NCI-H2107 (cell line): Measurements from ENCODE around the gene TBL3.
"Not testable (repeated sequence)": the region's sequence is repeated elsewhere in the genome, so short reads cannot be mapped to it uniquely, and the experiment has no call there.

ENCODE experiments used
- DNase-seq: peaks from one replicate; lab custom pipeline; 2025; lab: John Stamatoyannopoulos, UW

The TBL3 gene

GRCh38 chr16:1999866-2000514 lies 28.1 kb downstream of the TBL3 start:
- no peak for DNase-seq

DNA sequence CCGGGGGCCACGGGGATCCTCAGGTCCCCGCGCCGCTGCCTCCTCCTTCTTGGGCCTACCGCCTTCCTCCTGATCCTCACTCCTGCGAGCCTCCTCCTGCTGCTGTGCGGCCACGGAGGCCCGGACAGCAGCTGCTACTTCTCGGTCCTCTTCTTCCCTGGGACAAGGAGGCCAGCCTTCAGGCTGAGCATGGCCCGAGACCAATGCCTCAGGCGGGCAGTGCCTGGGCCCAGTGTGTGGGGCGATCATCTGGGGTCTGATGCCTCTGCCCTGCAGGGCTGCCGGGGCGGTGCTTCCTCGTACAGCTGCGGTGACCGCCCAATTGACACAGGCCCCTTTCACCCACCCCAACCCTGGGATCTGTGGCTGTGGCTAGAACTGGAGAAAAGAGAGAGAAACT lies 29.2 kb downstream of the TBL3 start:
- DNase-seq, result no peak

DNA sequence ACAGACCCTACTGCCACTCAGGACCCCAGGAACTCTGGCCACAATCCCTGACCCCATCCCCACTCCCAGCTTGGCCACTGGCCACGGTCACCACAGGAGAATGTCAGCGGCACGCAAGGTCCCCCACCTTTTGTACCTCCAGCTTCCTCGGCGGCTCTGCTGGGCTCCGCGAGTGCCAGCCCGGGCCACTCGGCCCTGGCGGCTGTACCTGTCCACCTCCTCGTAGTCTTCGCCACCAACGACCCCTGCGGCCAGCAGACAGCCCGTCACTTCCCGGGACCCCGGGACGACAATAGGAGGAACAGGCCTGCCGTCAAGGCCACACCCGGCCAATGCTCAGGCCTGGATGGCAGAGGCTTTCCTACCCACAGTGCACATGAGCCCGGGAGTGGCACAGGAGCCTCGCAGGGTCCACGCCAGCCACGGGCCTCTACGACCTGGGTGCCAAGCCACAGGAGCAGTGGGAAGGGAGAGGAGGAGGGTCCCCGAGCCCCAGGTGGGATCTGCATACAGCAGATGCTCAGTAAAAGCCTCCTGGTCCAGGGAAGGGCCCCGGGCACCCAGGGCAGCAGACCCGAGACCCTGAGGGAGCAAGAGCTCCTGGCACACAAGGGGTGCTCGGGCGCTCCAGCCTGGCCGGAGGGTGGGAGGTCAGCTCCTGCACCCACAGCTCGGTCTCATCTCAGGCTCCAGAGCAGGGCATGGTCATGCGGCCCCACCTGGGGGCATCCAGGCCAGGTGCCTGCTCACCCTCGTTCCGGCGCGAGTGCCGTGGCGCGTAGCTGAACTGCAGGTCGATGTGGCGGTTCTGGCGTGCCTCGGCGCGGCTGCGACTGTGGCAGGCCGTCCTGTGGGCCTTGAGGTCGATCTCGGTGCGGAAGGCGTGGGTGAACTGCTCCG lies 29.9 kb downstream of the TBL3 start:
- no peak for DNase-seq

- DNase-seq, result no peak
Measured at GRCh38 chr16:2002406-2003230, 30.8 kb downstream of the TBL3 start.

GRCh38 chr16:2003231-2003826 lies 31.5 kb downstream of the TBL3 start:
- no peak for DNase-seq

DNA sequence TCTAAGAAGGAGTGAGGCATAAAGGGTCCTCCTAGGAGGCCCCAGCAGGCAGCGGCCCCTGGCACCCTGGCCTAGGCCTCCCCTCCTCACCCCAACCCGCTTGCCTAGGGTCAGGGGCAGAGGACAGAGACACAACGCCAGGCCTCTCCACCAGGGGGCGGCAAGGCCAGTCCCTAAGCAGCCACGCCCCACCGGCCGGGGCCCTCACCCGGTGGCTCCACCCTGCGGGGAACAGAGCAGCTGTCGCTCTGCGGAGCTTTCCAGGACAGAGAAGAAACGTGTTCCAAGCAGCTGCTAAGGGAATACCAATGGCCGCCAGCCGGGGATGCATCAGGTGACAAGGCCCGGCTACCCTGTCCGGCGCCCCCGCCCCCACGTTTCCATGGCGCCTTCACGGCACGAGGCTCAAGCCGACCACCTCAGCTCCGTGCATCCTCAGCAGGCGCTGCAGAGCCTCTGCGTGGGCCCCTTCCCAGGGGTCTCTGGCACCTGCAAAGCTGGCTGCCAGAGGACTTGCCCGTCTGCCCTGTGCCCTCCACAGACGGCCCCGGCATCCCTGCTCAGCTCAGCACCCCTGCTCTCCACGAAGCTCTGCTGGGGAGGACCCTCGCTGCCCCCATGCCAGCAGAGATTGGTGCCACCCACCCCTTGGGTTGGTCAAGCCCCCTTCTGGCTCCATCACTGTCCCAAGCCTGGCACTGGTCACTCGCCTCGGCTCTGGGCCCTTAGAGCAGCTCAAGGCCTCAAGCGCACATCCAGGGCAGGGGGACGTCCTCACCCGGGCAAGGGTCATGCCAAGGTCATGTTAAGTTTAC lies 32.2 kb downstream of the TBL3 start:
- peak; percentile 88 for DNase-seq

GRCh38 chr16:2004795-2005517 lies 33.1 kb downstream of the TBL3 start:
- no peak for DNase-seq

- peak; percentile 40 for DNase-seq
Measured at GRCh38 chr16:2005646-2006045, 33.8 kb downstream of the TBL3 start.

- DNase-seq, result no peak
Measured at GRCh38 chr16:2006317-2006716, 34.5 kb downstream of the TBL3 start.

DNA sequence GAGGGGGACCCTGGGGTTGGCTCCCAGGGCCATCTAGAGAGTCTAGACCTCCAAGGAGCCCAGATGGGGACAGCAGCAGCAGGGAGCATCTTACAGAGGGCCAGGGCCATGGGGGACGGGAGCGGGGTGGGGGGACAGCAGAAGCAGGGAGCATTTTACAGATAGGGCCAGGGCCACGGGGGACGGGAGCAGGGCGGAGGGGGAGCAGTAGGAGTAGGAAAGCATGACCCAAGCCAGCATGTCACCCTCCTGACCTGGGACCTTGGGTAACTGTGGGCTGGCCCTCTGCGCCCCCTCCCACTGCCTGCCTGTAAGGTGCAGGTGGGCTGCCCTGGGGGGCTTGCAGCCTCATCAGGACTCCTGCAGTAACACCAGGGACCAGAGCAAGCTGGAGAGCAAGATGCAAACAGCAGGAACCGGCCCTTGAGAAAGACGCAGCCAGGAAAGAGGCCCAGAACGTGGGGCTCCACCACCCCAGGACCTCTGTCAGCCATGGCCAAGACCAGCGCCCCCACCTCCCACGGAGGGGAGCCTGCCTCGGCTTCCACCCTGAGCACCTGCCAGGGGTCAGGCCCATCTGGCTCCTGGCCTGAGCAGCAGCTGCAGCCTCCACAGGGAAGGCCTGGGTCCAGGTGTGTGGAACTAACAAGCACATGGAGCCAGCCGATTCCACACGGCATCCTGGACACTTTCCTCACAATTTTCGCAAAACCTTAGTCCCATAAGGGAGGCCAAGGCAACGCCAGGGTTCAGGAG lies 35.4 kb downstream of the TBL3 start:
- DNase-seq, result no peak

DNA sequence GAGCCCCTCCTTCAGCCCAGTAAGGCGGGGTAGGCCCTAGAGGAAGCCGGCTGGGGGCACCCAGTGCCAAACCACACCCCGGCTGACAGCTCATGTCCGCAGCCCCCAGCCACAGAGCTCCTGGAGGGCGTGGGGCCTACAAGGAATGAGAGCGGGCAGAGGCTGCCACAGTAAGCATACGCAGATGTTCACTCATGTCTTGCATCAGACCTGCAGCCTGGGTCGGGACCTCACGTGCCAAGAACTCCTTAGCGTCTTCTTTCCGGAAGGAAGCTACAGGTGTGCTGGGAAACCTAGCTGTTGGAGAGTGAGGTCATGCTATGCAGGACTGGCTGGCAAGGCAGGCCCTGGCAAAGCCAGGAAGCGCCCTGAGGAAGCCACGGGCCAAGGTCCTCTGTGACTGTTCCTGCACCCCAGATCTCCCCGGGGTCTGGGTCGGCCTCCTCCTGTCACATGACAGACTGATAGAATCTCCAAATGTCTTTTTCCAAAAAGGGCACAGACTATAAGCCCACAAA lies 36.2 kb downstream of the TBL3 start:
- no peak for DNase-seq

GRCh38 chr16:2008631-2009163 lies 36.8 kb downstream of the TBL3 start:
- no peak for DNase-seq

- no peak for DNase-seq
Measured at GRCh38 chr16:2009164-2009711, 37.4 kb downstream of the TBL3 start.

DNA sequence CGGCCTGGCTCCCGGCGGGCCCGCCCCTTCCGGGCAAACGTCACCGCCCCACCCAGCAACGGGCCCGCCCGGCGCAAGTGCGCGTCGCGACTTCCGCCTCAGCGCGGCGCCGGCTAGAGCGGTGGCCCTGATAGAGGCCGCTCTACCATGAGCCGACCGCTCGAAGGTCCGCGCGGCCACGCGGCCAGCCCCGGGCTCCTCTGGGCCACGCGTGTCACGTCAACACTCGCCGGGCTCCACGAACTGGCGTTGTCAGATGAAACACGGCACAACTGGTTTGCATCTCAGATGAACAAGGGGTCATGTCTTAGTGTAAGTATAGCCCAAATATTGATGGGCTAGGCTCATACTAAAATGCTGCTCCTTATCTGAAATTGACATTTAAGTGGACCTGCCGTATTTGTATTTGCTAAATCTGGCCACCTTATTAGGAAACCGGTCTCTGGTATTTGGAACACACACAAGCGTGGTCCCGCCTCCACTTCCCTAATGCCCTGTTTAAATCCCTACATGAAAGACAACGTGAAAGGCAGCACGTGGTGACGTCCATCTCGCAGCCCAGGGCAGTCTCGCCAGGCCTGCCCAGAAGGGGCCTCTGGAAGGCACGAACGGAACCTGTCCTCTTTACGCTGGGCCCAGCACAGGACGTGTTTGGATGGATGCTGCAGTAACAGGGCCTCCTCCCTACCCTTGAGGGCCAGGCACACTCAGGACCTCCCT lies 38.1 kb downstream of the TBL3 start, which contains the start of gene ZNF598:
Gene ZNF598 (minus strand): TSS at position 31 of the 720 bp plus-strand sequence.
- peak; percentile 59 for DNase-seq

GRCh38 chr16:2011726-2012125 lies 39.9 kb downstream of the TBL3 start:
- not testable (repeated sequence) for DNase-seq

- no peak for DNase-seq
Measured at GRCh38 chr16:2013527-2013926, 41.7 kb downstream of the TBL3 start.

DNA sequence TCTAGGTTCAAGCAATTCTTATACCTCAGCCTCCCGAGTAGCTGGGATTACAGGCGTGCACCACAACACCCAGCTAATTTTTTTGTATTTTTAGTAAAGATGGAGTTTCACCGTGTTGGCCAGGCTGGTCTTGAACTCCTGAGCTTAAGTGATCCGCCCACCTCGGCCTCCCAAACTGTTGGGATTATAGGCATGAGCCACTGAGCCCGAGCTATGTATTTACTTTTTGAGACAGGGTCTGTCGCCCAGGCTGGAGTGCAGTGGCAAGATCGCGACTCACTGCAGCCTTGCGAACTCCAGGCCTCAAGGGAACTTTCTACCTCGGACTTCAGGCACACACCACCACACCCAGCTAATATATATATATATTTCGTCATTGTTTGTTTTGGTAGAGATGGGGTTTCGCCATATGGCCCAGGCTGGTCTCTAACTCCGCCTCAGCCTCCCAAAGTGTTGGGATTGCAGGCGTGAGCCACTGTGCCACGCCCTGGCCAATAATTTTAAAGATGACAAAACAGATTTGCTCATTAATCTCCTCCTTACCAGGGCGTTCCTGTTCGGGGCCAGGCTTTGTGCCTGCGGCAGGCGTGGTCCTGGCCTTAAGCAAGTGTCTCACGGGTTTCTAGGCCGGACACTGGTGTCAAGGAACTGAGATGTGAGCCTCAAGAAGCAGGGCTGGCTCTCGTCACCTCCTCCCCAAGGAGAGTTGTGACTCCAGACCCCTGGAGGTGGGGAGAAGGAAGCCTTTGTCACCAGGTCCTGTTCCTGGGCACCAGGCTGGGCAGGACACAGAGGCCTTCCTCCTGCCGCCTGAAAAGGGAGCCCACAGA lies 43.5 kb downstream of the TBL3 start:
- DNase-seq, result no peak

DNA sequence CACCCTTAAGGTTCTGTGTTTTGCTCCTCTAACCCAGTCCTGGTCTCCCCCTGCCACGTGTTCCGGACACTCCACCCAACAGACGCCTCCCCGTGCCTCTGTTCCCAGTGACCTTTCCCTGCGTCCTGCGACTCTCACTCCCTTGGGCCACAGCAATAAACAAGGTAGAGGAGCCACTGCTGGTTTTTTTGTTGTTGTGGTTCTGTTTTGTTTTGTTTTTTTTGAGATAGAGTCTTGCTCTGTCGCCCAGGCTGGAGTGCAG lies 44.0 kb downstream of the TBL3 start:
- DNase-seq, result no peak
